Upper lobe of left lung (tissue), 4 donors: Measurements from ENCODE around the gene GPR15LG.

Source experiments
- CTCF ChIP-seq, 6 experiments: fragments of 450-650 bp in 4 of 6; fragments of 200-600 bp in 2 of 6; sonication (generic) in 2 of 6; IDR thresholded peaks; one replicate each; pipeline ENCODE4 v1.5.1; 2016 to 2019; ENCODE audit warnings: antibody characterized with exemption in 6 of 6
- EP300 ChIP-seq, 4 donors: sonication (generic); formaldehyde crosslinking; IDR thresholded peaks; one replicate each; pipeline ENCODE4 v1.5.1; 2017; ENCODE audit warnings: antibody characterized with exemption in 4 of 4, control low read depth in 2 of 4
- POLR2A ChIP-seq, 4 donors: fragments of 450-650 bp; IDR thresholded peaks; one replicate each; pipeline ENCODE4 v1.5.1; 2016 to 2017; ENCODE audit warnings: antibody characterized with exemption in 4 of 4, mild to moderate bottlenecking in 2 of 4
- POLR2AphosphoS5 ChIP-seq, 2 donors: sonication (generic); formaldehyde crosslinking; IDR thresholded peaks; one replicate each; pipeline ENCODE4 v1.5.1; 2017; ENCODE audit warnings: antibody characterized with exemption in 2 of 2

DNA sequence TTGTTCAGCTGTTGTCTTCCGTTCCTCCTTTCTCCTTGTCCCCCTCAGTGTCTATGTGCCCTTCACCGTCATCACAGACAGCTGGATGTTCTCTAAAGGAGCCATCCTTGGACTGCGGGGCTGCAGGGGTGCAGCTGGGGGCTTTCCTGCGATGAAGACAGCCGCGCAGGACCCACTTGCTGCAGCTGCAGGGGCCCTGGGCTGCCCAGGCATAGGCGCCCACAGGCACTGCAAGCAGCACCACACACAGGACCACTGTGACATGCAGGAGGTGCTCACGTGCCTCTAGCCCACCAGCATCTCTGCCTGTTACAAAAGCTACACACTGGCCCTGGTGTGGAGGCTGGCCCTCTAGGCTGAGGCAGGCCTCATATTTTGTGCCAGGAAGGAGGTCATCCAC, 48.3 kb downstream of the GPR15LG start:
- TF ChIP-seq CTCF (IDR thresholded peaks at IDR 0.05) (no peak), POLR2A (IDR thresholded peaks at IDR 0.05) (no peak), POLR2AphosphoS5 (IDR thresholded peaks at IDR 0.05) (no peak), EP300 (IDR thresholded peaks at IDR 0.05) (no peak)
